GM13976 (cell line): ENCODE data around the gene CCDC85A.

Experiments
- DNase-seq: peaks from one replicate; pipeline ENCODE4 v3.0.0; 2012; ENCODE audit warnings: low spot score
- CTCF ChIP-seq: IDR thresholded peaks from 2 replicates; pipeline ENCODE4 v1.5.1; 2012; ENCODE audit warnings: borderline replicate concordance, mild to moderate bottlenecking; ENCODE audit not compliant: insufficient read depth; ENCODE audit errors: extremely low read depth, missing control alignments, control extremely low read depth
- in situ Hi-C: fragments of 300-500 bp; cut with MboI; formaldehyde crosslinking; loops from one replicate; pipeline ENCODE4 v1.12.0; 2022; ENCODE audit warnings: low sequenced_read_pairs, mixed read lengths, inconsistent platforms; ENCODE audit not compliant: unreplicated experiment

Gene CCDC85A

GRCh38 chr2:56286936-56287335, 103.1 kb downstream of the CCDC85A start:
- TF ChIP-seq CTCF = no peak
- in situ Hi-C loops = no loop called here
- no peak for DNase-seq

- no peak for DNase-seq
- in situ Hi-C loops = no loop called here
- no peak for TF ChIP-seq CTCF
These were observed 103.7 kb downstream of the CCDC85A start for GRCh38 chr2:56287508-56287907.

DNA sequence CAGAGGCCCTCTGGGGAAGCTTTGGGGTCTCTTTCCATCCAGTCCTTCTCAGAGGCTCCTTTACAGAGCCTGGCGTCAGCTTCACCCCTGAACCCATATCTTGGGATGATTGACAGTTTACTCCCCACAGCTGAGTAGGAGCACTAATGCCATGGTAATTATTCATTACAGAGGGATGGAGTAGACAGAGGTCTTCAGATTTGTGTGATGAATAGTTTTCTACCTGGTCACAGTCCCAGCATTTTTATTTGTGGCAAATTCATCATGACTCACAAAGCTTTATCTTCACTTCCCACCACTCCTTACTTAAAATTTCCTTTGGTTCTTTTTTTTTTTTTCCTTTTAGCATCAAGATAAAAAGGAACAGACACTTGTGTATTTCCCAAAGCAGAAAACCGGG, 104.2 kb downstream of the CCDC85A start:
- TF ChIP-seq CTCF = no peak

GRCh38 chr2:56288838-56289580, 105.2 kb downstream of the CCDC85A start:
- no peak for DNase-seq
- in situ Hi-C loops = no loop called here

More for the DNA sequence above, 104.2 kb downstream of the CCDC85A start:
- in situ Hi-C loops = no loop called here
- DNase-seq = no peak

GRCh38 chr2:56291711-56292110, 107.9 kb downstream of the CCDC85A start:
- no peak for TF ChIP-seq CTCF
- in situ Hi-C loops = no loop called here

More at GRCh38 chr2:56288838-56289580, 105.2 kb downstream of the CCDC85A start:
- no peak for TF ChIP-seq CTCF

GRCh38 chr2:56292951-56293350, 109.2 kb downstream of the CCDC85A start:
- DNase-seq = no peak
- no peak for TF ChIP-seq CTCF
- in situ Hi-C loops = no loop called here

More at GRCh38 chr2:56291711-56292110, 107.9 kb downstream of the CCDC85A start:
- DNase-seq = no peak
